ENCODE measurements around the gene TCFL5.

The TCFL5 gene

DNA sequence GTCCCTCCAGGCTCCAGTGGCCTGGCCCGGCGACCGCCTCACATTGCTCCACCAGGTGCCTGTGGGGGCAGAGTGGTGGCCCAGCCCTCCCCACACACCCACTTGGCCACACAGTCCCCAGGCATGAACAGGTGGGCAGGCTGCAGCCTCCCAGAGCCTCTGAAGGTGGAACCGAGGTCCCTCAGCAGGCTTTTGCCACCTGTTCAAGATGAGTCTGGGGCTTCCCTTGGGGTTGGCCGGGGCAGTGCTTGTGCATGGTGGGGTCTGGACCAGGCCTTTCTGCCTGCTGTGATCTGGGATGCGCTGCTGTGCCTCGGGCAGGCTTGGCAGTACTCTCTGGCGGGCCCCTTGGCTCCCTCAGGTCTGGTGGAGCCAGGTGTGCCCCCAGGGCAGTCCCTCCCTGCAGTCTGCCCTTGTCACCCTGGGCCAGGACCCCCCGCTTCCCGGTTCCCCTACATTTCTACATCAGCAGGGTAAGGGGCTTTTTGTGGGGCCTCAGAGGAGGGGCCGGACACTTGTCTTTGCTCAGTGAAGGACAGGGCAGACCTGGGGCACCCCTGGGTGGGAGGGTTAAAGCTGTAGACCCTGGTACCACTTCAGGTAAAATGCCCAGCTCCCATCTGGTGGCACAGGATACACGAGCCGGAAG lies 47.4 kb downstream of the TCFL5 start:
- H3K79me2 ChIP-seq (ENCODE audit: low read length): peaks cover 3% of the 10 kb centered on the region; the same call in 1 of the 2 replicates
- no peaks in the 10 kb centered on the region for H3K27me3 ChIP-seq (ENCODE audit: low read depth, low read length)
- H4K20me1 ChIP-seq (ENCODE audit: insufficient read depth, low read length): peaks cover 34% of the 10 kb centered on the region
- no peak overlapping the region for H3K9ac ChIP-seq (ENCODE audit: low read length)
- no peak overlapping the region for H3K4me2 ChIP-seq (ENCODE audit: low read length)
- peaks cover 36% of the 10 kb centered on the region for H3K36me3 ChIP-seq (replicated peaks; ENCODE audit: low read depth, low read length)
- no peaks in the 10 kb centered on the region for H3K4me1 ChIP-seq (ENCODE audit: low read length)
- no peak overlapping the region for H2AFZ ChIP-seq (ENCODE audit: low read depth, low read length)
- H3K27ac ChIP-seq (ENCODE audit: low read length): no peak overlapping the region
- no peak overlapping the region for H3K4me3 ChIP-seq (ENCODE audit: low read length)
- H3K9me3 ChIP-seq (ENCODE audit: insufficient read depth, low read length): no peaks in the 10 kb centered on the region
- TF ChIP-seq, protein P1, sequence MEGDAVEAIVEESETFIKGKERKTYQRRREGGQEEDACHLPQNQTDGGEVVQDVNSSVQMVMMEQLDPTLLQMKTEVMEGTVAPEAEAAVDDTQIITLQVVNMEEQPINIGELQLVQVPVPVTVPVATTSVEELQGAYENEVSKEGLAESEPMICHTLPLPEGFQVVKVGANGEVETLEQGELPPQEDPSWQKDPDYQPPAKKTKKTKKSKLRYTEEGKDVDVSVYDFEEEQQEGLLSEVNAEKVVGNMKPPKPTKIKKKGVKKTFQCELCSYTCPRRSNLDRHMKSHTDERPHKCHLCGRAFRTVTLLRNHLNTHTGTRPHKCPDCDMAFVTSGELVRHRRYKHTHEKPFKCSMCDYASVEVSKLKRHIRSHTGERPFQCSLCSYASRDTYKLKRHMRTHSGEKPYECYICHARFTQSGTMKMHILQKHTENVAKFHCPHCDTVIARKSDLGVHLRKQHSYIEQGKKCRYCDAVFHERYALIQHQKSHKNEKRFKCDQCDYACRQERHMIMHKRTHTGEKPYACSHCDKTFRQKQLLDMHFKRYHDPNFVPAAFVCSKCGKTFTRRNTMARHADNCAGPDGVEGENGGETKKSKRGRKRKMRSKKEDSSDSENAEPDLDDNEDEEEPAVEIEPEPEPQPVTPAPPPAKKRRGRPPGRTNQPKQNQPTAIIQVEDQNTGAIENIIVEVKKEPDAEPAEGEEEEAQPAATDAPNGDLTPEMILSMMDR (IDR thresholded peaks at IDR 0.05; ENCODE audit: low read depth, low read length): no peak
- no peak for TF ChIP-seq EZH2phosphoT487 (IDR thresholded peaks at IDR 0.05; ENCODE audit: low read depth)

DNA sequence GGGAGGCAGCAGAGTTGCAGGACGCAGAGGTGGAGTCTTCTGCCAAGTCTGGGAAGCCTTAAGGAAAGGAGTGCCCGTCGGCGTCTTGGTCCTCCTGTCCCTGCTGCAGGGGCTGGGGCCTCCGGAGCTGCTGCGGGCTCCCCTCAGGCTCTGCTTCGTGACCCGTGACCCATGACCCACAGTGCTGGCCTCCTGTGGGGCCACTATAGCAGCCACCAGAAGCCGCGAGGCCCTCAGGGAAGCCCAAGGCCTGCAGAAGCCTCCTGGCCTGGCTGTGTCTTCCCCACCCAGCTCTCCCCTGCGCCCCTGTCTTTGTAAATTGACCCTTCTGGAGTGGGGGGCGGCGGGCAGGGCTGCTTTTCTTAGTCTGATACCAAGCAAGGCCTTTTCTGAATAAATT lies 48.0 kb downstream of the TCFL5 start:
- Histone ChIP-seq H3K79me2 (ENCODE audit: low read length) (peaks cover 5% of the 10 kb centered on the region; the same call in 1 of the 2 replicates), H3K4me1 (ENCODE audit: low read length) (no peaks in the 10 kb centered on the region), H3K9ac (ENCODE audit: low read length) (no peak overlapping the region), H3K9me3 (ENCODE audit: insufficient read depth, low read length) (no peaks in the 10 kb centered on the region), H3K4me3 (ENCODE audit: low read length) (no peak overlapping the region), H3K4me2 (ENCODE audit: low read length) (no peak overlapping the region), H3K27ac (ENCODE audit: low read length) (no peak overlapping the region), H4K20me1 (ENCODE audit: insufficient read depth, low read length) (peaks cover 36% of the 10 kb centered on the region), H2AFZ (ENCODE audit: low read depth, low read length) (no peak overlapping the region), H3K36me3 (replicated peaks; ENCODE audit: low read depth, low read length) (peaks cover 40% of the 10 kb centered on the region), H3K27me3 (ENCODE audit: low read depth, low read length) (no peaks in the 10 kb centered on the region)
- TF ChIP-seq, protein P1 (IDR thresholded peaks at IDR 0.05; ENCODE audit: low read depth, low read length): no peak
- TF ChIP-seq EZH2phosphoT487 (IDR thresholded peaks at IDR 0.05; ENCODE audit: low read depth): no peak

DNA sequence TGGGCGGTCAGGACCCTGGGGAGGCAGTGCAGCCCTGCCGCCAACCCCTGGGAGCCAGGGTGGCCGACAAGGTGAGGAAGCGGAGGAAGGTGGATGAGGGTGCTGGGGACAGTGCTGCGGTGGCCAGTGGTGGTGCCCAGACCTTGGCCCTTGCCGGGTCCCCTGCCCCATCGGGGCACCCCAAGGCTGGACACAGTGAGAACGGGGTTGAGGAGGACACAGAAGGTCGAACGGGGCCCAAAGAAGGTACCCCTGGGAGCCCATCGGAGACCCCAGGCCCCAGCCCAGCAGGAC lies 48.8 kb downstream of the TCFL5 start:
- H3K4me3 ChIP-seq (ENCODE audit: low read length): no peak overlapping the region
- H2AFZ ChIP-seq (ENCODE audit: low read depth, low read length): no peak overlapping the region
- H3K9ac ChIP-seq (ENCODE audit: low read length): no peak overlapping the region
- H3K4me1 ChIP-seq (ENCODE audit: low read length): peaks cover 4% of the 10 kb centered on the region; the same call in 1 of the 2 replicates
- H3K27ac ChIP-seq (ENCODE audit: low read length): no peak overlapping the region
- peaks cover 38% of the 10 kb centered on the region for H4K20me1 ChIP-seq (ENCODE audit: insufficient read depth, low read length)
- no peak overlapping the region for H3K4me2 ChIP-seq (ENCODE audit: low read length)
- H3K9me3 ChIP-seq (ENCODE audit: insufficient read depth, low read length): no peaks in the 10 kb centered on the region
- H3K27me3 ChIP-seq (ENCODE audit: low read depth, low read length): no peaks in the 10 kb centered on the region
- H3K79me2 ChIP-seq (ENCODE audit: low read length): peaks cover 12% of the 10 kb centered on the region
- H3K36me3 ChIP-seq (replicated peaks; ENCODE audit: low read depth, low read length): peaks cover 41% of the 10 kb centered on the region
- TF ChIP-seq EZH2phosphoT487 (IDR thresholded peaks at IDR 0.05; ENCODE audit: low read depth): no peak
- TF ChIP-seq, protein P1 (IDR thresholded peaks at IDR 0.05; ENCODE audit: low read depth, low read length): no peak

DNA sequence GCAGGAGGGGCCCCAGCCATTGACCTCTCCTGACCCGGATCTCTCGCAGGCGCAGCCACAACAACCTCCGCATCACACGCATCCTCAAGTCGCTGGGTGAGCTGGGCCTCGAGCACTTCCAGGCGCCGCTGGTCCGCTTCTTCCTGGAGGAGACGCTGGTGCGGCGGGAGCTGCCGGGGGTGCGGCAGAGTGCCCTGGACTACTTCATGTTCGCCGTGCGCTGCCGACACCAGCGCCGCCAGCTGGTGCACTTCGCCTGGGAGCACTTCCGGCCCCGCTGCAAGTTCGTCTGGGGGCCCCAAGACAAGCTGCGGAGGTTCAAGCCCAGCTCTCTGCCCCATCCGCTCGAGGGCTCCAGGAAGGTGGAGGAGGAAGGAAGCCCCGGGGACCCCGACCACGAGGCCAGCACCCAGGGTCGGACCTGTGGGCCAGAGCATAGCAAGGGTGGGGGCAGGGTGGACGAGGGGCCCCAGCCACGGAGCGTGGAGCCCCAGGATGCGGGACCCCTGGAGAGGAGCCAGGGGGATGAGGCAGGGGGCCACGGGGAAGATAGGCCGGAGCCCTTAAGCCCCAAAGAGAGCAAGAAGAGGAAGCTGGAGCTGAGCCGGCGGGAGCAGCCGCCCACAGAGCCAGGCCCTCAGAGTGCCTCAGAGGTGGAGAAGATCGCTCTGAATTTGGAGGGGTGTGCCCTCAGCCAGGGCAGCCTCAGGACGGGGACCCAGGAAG lies 49.3 kb downstream of the TCFL5 start:
- H3K4me1 ChIP-seq (ENCODE audit: low read length): peaks cover 9% of the 10 kb centered on the region
- no peak overlapping the region for H3K27ac ChIP-seq (ENCODE audit: low read length)
- no peak for TF ChIP-seq EZH2phosphoT487 (IDR thresholded peaks at IDR 0.05; ENCODE audit: low read depth)
- TF ChIP-seq, protein P1 (IDR thresholded peaks at IDR 0.05; ENCODE audit: low read depth, low read length): no peak
- no peak overlapping the region for H3K4me2 ChIP-seq (ENCODE audit: low read length)
- no peak overlapping the region for H3K9ac ChIP-seq (ENCODE audit: low read length)
- no peaks in the 10 kb centered on the region for H3K9me3 ChIP-seq (ENCODE audit: insufficient read depth, low read length)
- H3K79me2 ChIP-seq (ENCODE audit: low read length): peaks cover 17% of the 10 kb centered on the region
- peaks cover 43% of the 10 kb centered on the region for H4K20me1 ChIP-seq (ENCODE audit: insufficient read depth, low read length)
- no peaks in the 10 kb centered on the region for H3K27me3 ChIP-seq (ENCODE audit: low read depth, low read length)
- no peak overlapping the region for H2AFZ ChIP-seq (ENCODE audit: low read depth, low read length)
- no peak overlapping the region for H3K4me3 ChIP-seq (ENCODE audit: low read length)
- H3K36me3 ChIP-seq (replicated peaks; ENCODE audit: low read depth, low read length): peaks cover 46% of the 10 kb centered on the region

Data from OCI-LY3 (cell line).